Heart right ventricle (tissue), 16 donors: ENCODE data around the gene SULF2. TPM values are rescaled to one million over a fixed set of nuclear protein-coding genes. Genes with fewer than 3 reads are reported as not detected.

ENCODE experiments used
- ATAC-seq, 8 donors: fragments of 200-7000 bp; cut with Tn5 transposase; one replicate each; pipeline ENCODE4 v1.9.1; 2020; ENCODE audit warnings: mild to moderate bottlenecking in 8 of 8, moderate library complexity in 8 of 8, moderate number of reproducible peaks in 1 of 8
- DNase-seq, 2 donors: peaks; one replicate each; pipeline ENCODE4 v3.0.0-alpha.2; 2020
- H3K27ac ChIP-seq, 10 donors: fragments of 200-600 bp; sonication (generic) in 2 of 10; one replicate each; pipeline versions ENCODE4 v1.5.0 to v1.8.0; 2020 to 2022; ENCODE audit warnings: mild to moderate bottlenecking in 3 of 10
- H3K27me3 ChIP-seq, 7 donors: fragments of 200-600 bp; one replicate each; pipeline ENCODE4 v1.8.0; 2021 to 2022; ENCODE audit warnings: mild to moderate bottlenecking in 2 of 7
- H3K36me3 ChIP-seq, 9 donors: fragments of 200-600 bp; sonication (generic) in 1 of 9; one replicate each; pipeline versions ENCODE4 v1.5.0 to v1.8.0; 2020 to 2022; ENCODE audit warnings: mild to moderate bottlenecking in 2 of 9
- H3K4me1 ChIP-seq, 9 donors: fragments of 200-600 bp; sonication (generic) in 1 of 9; one replicate each; pipeline versions ENCODE4 v1.5.0 to v1.8.0; 2020 to 2022; ENCODE audit warnings: mild to moderate bottlenecking in 4 of 9
- H3K4me3 ChIP-seq, 10 donors: fragments of 200-600 bp; sonication (generic) in 2 of 10; one replicate each; pipeline versions ENCODE4 v1.5.0 to v1.8.0; 2020 to 2022; ENCODE audit warnings: mild to moderate bottlenecking in 7 of 10, moderate library complexity in 2 of 10
- H3K9me3 ChIP-seq, 11 donors: fragments of 200-600 bp in 10 of 11; sonication (generic) in 2 of 11; one replicate each; pipeline versions ENCODE4 v1.5.0 to v1.8.0; 2013 to 2022; ENCODE audit warnings: mild to moderate bottlenecking in 2 of 11, control low read depth in 1 of 11, moderate library complexity in 1 of 11
- WGBS, 2 donors: extraction: QIAGEN DNeasy Blood & Tissue Kit; methylation state at CpG; one replicate each; pipeline ENCODE4 v1.1.7; 2013; ENCODE audit warnings: inconsistent platforms in 1 of 2; 5-methylcytosine and 5-hydroxymethylcytosine counted together
- intact Hi-C, 10 donors: fragments of 100-400 bp; cut with DNase I; formaldehyde crosslinking; loops; one replicate each; pipeline versions ENCODE4 v1.11.1 to v1.14.2; 2022
- polyA plus RNA-seq, 2 donors: library from polyadenylated mRNA; stranded (reverse); fragments of 200-250 nt; gene quantifications; one replicate each; pipeline ENCODE4 v1.2.3, GENCODE V29; 2013
- total RNA-seq, 10 donors: library from RNA; stranded (reverse); fragmentation: NEBNext Ultra II Directional in 3 of 10; extraction: Animal tissue kit (Norgen Biotek cat#: 25700) in 3 of 10; gene quantifications; one replicate each; pipeline versions ENCODE4 v1.2.1 to v1.2.4, GENCODE V29; 2021 to 2023
- TF ChIP-seq, protein P1 (sequence below), 9 donors: fragments of 200-600 bp; sonication (generic) in 2 of 9; IDR thresholded peaks; one replicate each; pipeline versions ENCODE4 v1.5.0 to v1.8.0; 2021 to 2022; ENCODE audit warnings: antibody characterized with exemption in 9 of 9, mild to moderate bottlenecking in 5 of 9, moderate library complexity in 1 of 9
- donor health status: Arrhythmogenic right ventricular cardiomyopathy.
- donor health status: ischemic (EF 13 %, LVEDD 7.1; RV severe dilation, severe dysfunction).
- donor health status: healthy with polysubstance abuse.
- donor health status: DM: no; HTN: yes; CAD: no.
- donor health status: DM: no; HTN: no; CAD: no.
- donor health status: ischemic (EF 25% LVEDD 6.9; RV normal size, moderate dysfunction).
- donor health status: ischemic (EF 25% LVEDD 5.7; RV mildly dilated, moderate dysfunction).
- donor health status: healthy.
- donor health status: DM: yes; HTN: yes; CAD: no.
- donor health status: Ischemic cardiomyopathy.
- donor health status: ischemic (EF 35%, LVEDD 5.7; RV mildly dilated, moderate dysfunction).
- donor health status: nonischemic (EF 11% LVEDD 7.7; RV severe dilation, severe dysfunction).
- donor health status: DM: yes; HTN: yes; CAD: no.
- donor health status: PGD.
- donor health status: ischemic (EF 29% LVEDD 5.4; RV normal size, mild dysfunction).
- donor health status: nonischemic (EF 23%, LVEDD 6.1; RV moderate dilation, normal function).

SULF2 gene
- total and polyA plus RNA-seq, 12 donors: 16.7 to 40.6 (median 26.4) TPM

DNA sequence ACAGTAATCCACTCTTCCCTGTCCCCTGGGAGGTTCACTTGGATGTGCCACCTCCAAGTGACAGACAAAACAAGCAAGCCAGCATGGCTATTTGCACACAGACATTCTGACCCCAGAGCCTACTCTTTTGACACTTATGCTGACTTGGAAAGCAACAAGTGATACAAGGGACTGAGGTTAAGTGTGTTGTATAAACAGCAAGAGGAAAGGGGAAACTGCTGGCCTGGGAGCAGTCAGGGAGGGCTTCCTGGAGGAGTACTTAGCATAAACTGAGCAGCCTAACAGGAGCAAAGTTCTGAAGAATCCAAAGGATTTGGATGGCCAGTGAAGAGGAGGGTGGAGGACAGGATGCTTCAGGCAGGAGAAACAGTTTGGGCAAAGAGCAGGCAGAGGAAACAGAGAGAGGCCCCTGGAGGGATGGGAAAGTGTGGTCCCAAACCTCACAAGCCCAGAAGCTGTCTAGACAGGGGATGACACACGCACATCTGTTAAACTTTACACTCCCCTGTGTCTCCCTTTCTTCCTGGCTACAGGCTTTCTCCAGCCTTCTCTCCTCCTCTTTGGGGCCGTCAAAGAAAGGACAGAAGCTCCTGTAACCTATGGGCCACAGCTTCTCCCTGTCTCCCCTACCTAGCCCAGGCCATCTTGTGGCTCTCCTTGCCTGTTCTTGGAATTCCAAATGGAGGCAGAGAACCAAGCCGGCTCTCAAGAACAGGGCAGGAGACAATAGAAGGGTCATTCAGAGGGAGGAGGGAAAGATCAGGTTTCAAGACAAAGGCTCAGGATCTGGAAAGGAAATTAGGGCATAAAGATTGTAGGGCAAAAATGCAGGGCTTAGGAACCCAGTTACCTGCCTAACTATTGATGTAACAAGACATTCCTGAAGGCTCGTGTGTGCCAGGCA, 19.3 kb downstream of the SULF2 start:
- Histone ChIP-seq H3K4me1 (peaks cover 3 to 73% (median 43%) of the 10 kb centered on the region in 9 donors), H3K27me3 (peaks cover 0 to 30% (median 17%) of the 10 kb centered on the region in 7 donors), H3K27ac (peak overlapping the region in 8 of 10 donors; percentile 34 to 84 (median 59)), H3K4me3 (no peak overlapping the region), H3K36me3 (peaks cover 0 to 5% (median 0%) of the 10 kb centered on the region in 9 donors), H3K9me3 (peaks cover 0 to 7% (median 0%) of the 10 kb centered on the region in 11 donors)
- intact Hi-C loops: no loop called here
- DNase-seq (no peak), ATAC-seq (peak in 3 of 8 donors; percentile 19 to 28 (median 22))
- TF ChIP-seq, protein P1, sequence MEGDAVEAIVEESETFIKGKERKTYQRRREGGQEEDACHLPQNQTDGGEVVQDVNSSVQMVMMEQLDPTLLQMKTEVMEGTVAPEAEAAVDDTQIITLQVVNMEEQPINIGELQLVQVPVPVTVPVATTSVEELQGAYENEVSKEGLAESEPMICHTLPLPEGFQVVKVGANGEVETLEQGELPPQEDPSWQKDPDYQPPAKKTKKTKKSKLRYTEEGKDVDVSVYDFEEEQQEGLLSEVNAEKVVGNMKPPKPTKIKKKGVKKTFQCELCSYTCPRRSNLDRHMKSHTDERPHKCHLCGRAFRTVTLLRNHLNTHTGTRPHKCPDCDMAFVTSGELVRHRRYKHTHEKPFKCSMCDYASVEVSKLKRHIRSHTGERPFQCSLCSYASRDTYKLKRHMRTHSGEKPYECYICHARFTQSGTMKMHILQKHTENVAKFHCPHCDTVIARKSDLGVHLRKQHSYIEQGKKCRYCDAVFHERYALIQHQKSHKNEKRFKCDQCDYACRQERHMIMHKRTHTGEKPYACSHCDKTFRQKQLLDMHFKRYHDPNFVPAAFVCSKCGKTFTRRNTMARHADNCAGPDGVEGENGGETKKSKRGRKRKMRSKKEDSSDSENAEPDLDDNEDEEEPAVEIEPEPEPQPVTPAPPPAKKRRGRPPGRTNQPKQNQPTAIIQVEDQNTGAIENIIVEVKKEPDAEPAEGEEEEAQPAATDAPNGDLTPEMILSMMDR (IDR thresholded peaks at IDR 0.05): no peak
- WGBS, 2 donors: 48 to 54% methylated on average over 4 of the region's 4 CpGs

DNA sequence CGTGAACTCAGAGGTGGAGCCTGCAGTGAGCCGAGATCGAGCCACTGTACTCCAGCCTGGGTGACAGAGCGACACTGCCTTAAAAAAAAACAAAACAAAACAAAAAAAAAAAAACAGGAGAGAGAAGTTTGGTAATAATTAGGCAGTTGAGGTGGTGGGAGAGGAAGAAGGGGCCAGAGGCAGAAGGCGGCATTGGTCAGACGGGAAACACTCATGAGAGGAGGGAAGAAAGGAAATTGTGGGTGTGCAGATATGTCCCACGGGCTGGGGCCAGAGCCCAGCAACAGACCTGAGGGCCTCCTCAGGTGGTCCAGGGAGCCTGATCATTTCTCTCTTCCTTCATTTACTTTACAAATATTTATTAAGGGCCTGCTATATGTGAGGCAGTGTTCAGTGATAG, 20.0 kb downstream of the SULF2 start:
- Histone ChIP-seq H3K27ac (peak overlapping the region in 5 of 10 donors; percentile 44 to 84 (median 61)), H3K4me3 (no peak overlapping the region), H3K36me3 (peaks cover 0 to 2% (median 0%) of the 10 kb centered on the region in 9 donors), H3K9me3 (no peaks in the 10 kb centered on the region), H3K27me3 (peaks cover 0 to 36% (median 24%) of the 10 kb centered on the region in 7 donors), H3K4me1 (peaks cover 3 to 66% (median 43%) of the 10 kb centered on the region in 9 donors)
- TF ChIP-seq, protein P1 (IDR thresholded peaks at IDR 0.05): no peak
- intact Hi-C loops: no loop called here
- ATAC-seq (no peak), DNase-seq (no peak)
- 81 to 83% methylated on average over 7 of the region's 7 CpGs for WGBS, 2 donors

DNA sequence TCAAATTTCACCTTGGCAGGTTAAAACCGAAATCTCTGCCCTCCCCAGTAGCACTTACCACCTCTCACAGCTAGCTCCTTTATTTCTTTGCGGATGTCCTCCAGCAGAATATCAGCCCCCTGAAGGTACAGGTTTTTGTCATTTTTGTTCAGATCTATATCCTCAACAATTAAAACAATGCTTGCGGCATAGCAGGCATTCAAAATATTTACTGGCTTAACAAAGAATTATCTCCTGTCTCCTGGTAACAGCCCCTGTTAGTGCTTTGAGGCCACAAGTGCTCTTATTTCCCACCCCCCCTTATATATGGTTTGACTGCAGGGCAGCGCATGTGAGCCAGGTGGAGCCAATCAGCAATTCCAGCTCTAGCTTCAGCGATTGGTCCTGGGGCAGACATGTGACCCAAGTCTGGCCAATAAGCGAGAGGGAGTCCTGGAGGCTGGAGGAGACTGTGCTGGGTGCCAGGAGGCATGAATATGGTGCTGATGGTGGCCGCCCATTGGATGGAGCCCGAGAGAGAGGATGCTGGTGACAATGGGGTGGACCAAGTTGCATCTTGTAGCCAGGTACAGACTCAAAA, 21.0 kb downstream of the SULF2 start:
- no peak overlapping the region for H3K4me3 ChIP-seq
- H3K36me3 ChIP-seq: no peaks in the 10 kb centered on the region
- H3K27me3 ChIP-seq: peaks cover 0 to 45% (median 31%) of the 10 kb centered on the region in 7 donors
- H3K9me3 ChIP-seq: no peaks in the 10 kb centered on the region
- H3K27ac ChIP-seq: no peak overlapping the region
- WGBS, 2 donors: 86 to 92% methylated on average over 8 of the region's 8 CpGs
- DNase-seq (no peak), ATAC-seq (no peak)
- TF ChIP-seq, protein P1 (IDR thresholded peaks at IDR 0.05): no peak
- peaks cover 3 to 66% (median 39%) of the 10 kb centered on the region in 9 donors for H3K4me1 ChIP-seq
- intact Hi-C loops: no loop called here

DNA sequence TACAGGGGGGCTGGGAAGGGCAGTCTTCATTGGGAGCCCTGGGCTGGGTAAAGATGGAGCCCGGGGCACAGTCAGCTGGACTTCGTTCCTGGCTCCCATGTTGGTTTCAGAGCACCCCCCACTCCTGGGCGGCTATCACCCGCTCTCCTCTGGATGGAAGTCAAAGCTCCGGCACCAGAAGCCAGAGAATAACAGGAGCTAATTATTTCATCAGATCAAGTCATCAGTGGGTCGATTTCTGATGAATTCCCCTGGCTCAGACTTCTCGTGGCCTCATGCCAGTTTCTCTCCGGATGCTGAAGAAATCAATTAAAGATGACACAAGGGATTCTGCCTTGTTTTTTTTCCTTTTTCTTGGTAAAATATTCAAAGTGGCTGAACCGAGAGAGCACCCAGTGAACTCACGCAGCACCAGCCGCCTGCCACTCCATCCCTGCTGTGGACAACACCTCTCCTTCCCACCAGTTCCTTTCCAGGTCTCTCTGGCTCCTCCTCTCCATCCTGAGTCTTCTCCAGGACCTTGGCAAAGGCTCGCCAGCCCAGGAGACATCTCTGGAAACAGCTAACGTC, 22.5 kb downstream of the SULF2 start:
- H3K27me3 ChIP-seq: peaks cover 0 to 45% (median 33%) of the 10 kb centered on the region in 7 donors
- no peak for DNase-seq
- WGBS, 2 donors: 39 to 40% methylated on average over 13 of the region's 13 CpGs
- intact Hi-C loops: no loop called here
- TF ChIP-seq, protein P1 (IDR thresholded peaks at IDR 0.05): no peak
- H3K4me3 ChIP-seq: no peak overlapping the region
- H3K36me3 ChIP-seq: no peaks in the 10 kb centered on the region
- peak overlapping the region in 2 of 10 donors; percentile 20 to 31 for H3K27ac ChIP-seq
- H3K4me1 ChIP-seq: peaks cover 3 to 53% (median 26%) of the 10 kb centered on the region in 9 donors
- no peak for ATAC-seq
- H3K9me3 ChIP-seq: no peaks in the 10 kb centered on the region
